OCI-LY1 (cell line): ENCODE results near the gene PLIN4.
A peak's percentile ranks its signal among the peaks of the same experiment; 100 is the strongest.

Experiments
- H2AFZ ChIP-seq: fragments of 200-600 bp; sonication (generic), shearing (Covaris generic); 2 replicates; pipeline ENCODE4 v1.6.0; 2014; ENCODE audit warnings: antibody characterized with exemption, mild to moderate bottlenecking, low read length
- H3F3A ChIP-seq: fragments of 200-600 bp; sonication (generic), shearing (Covaris generic); 2 replicates; pipeline ENCODE4 v1.6.0; 2014; ENCODE audit warnings: mild to moderate bottlenecking, antibody characterized with exemption, low read length, moderate library complexity; ENCODE audit not compliant: insufficient read depth
- H3K27ac ChIP-seq: fragments of 200-600 bp; sonication (generic); 2 replicates; pipeline ENCODE4 v1.5.1; 2014; ENCODE audit warnings: low read length, mixed run types, mild to moderate bottlenecking, low read depth; ENCODE audit not compliant: poor library complexity, severe bottlenecking
- H3K27me3 ChIP-seq: fragments of 200-600 bp; sonication (generic); 2 replicates; pipeline ENCODE4 v1.6.0; 2014; ENCODE audit warnings: antibody characterized with exemption, mild to moderate bottlenecking, low read length, moderate library complexity; ENCODE audit not compliant: insufficient read depth
- H3K36me3 ChIP-seq: fragments of 200-600 bp; sonication (generic); 2 replicates; pipeline ENCODE4 v1.6.1; 2014; ENCODE audit warnings: mild to moderate bottlenecking, antibody characterized with exemption, low read length, moderate library complexity, mixed read lengths; ENCODE audit not compliant: insufficient read depth
- H3K4me1 ChIP-seq: fragments of 200-600 bp; sonication (generic); 2 replicates; pipeline ENCODE4 v1.5.1; 2014; ENCODE audit warnings: mild to moderate bottlenecking, low read length, moderate library complexity; ENCODE audit not compliant: insufficient read depth, severe bottlenecking
- H3K4me2 ChIP-seq: fragments of 200-600 bp; sonication (generic), shearing (Covaris generic); 2 replicates; pipeline ENCODE4 v1.6.1; 2014; ENCODE audit warnings: low read length
- H3K4me3 ChIP-seq: fragments of 200-600 bp; sonication (generic); 2 replicates; pipeline ENCODE4 v1.5.1; 2014; ENCODE audit warnings: low read length, low read depth, mild to moderate bottlenecking, mixed read lengths; ENCODE audit not compliant: poor library complexity, severe bottlenecking
- H3K79me2 ChIP-seq: fragments of 200-600 bp; shearing (Covaris generic); 2 replicates; pipeline ENCODE4 v1.6.1; 2016; ENCODE audit warnings: mixed run types, low read length, mixed read lengths; ENCODE audit not compliant: insufficient read depth
- H3K9ac ChIP-seq: fragments of 200-600 bp; sonication (generic), shearing (Covaris generic); 2 replicates; pipeline ENCODE4 v1.6.1; 2014; ENCODE audit warnings: mild to moderate bottlenecking, low read length, mixed read lengths
- H3K9me2 ChIP-seq: fragments of 200-600 bp; sonication (generic), shearing (Covaris generic); 2 replicates; pipeline ENCODE4 v1.6.1; 2014; ENCODE audit warnings: low read depth, mild to moderate bottlenecking, low read length, mixed read lengths
- H3K9me3 ChIP-seq: fragments of 200-600 bp; shearing (Covaris generic); 2 replicates; pipeline ENCODE4 v1.6.1; 2014; ENCODE audit warnings: low read length, mixed read lengths
- H4K20me1 ChIP-seq: fragments of 200-600 bp; sonication (generic), shearing (Covaris generic); 2 replicates; pipeline ENCODE4 v1.6.0; 2016; ENCODE audit warnings: mild to moderate bottlenecking, low read length; ENCODE audit not compliant: insufficient read depth
- EZH2 ChIP-seq: fragments of 200-600 bp; sonication (generic), shearing (Covaris generic); IDR thresholded peaks from 2 replicates; pipeline ENCODE4 v1.8.0; 2017; ENCODE audit warnings: borderline replicate concordance, mixed run types, mild to moderate bottlenecking, antibody characterized with exemption, low read length, moderate library complexity, mixed read lengths
- TF ChIP-seq, protein P1 (sequence below): fragments of 200-600 bp; sonication (generic), shearing (Covaris generic); IDR thresholded peaks from 2 replicates; pipeline ENCODE4 v1.5.1; 2017; ENCODE audit warnings: mild to moderate bottlenecking, antibody characterized with exemption, low read length, moderate library complexity, mixed read lengths

The PLIN4 gene

DNA sequence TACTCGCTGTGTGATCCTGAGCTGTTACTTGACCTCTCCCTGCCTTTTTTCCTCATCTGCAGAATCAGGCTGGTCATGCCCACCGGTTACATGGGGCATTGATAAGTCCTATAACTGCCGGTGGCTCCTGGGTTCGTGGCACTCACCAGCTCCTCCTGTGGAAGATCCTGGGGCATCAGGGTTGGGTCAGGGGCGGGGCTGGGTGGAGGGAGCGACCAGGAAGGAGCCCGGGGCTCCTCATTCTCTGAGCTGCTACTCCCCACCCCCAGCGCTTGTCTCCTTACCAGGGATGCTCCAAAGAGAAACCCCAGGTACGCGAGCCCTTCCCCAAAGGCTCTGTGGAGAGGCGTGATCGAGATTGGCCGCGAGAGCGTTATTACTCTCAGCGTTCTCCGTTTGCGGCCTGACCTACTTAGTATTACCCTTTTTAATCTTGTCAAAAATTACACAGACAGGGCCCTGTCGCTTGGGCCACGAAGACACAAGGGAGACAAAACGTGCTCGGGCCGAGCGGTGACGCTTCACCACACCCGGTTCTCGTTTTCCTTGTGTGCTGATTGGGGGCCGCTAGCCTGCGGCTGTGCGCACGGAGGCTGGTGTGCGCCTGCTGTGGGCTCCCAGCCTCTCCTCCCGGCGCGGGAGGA lies 35.4 kb downstream of the PLIN4 start:
- Histone ChIP-seq H3F3A (no peaks in the 10 kb centered on the region), H3K27me3 (no peaks in the 10 kb centered on the region), H3K36me3 (peaks cover 32% of the 10 kb centered on the region), H3K27ac (no peak overlapping the region), H3K4me3 (no peak overlapping the region), H3K9me2 (no peaks in the 10 kb centered on the region), H3K4me1 (no peaks in the 10 kb centered on the region), H3K4me2 (no peak overlapping the region), H3K9ac (no peak overlapping the region), H3K9me3 (no peaks in the 10 kb centered on the region), H4K20me1 (no peaks in the 10 kb centered on the region), H3K79me2 (no peaks in the 10 kb centered on the region), H2AFZ (no peak overlapping the region)
- TF ChIP-seq, protein P1, sequence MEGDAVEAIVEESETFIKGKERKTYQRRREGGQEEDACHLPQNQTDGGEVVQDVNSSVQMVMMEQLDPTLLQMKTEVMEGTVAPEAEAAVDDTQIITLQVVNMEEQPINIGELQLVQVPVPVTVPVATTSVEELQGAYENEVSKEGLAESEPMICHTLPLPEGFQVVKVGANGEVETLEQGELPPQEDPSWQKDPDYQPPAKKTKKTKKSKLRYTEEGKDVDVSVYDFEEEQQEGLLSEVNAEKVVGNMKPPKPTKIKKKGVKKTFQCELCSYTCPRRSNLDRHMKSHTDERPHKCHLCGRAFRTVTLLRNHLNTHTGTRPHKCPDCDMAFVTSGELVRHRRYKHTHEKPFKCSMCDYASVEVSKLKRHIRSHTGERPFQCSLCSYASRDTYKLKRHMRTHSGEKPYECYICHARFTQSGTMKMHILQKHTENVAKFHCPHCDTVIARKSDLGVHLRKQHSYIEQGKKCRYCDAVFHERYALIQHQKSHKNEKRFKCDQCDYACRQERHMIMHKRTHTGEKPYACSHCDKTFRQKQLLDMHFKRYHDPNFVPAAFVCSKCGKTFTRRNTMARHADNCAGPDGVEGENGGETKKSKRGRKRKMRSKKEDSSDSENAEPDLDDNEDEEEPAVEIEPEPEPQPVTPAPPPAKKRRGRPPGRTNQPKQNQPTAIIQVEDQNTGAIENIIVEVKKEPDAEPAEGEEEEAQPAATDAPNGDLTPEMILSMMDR: no peak
- no peak for TF ChIP-seq EZH2

DNA sequence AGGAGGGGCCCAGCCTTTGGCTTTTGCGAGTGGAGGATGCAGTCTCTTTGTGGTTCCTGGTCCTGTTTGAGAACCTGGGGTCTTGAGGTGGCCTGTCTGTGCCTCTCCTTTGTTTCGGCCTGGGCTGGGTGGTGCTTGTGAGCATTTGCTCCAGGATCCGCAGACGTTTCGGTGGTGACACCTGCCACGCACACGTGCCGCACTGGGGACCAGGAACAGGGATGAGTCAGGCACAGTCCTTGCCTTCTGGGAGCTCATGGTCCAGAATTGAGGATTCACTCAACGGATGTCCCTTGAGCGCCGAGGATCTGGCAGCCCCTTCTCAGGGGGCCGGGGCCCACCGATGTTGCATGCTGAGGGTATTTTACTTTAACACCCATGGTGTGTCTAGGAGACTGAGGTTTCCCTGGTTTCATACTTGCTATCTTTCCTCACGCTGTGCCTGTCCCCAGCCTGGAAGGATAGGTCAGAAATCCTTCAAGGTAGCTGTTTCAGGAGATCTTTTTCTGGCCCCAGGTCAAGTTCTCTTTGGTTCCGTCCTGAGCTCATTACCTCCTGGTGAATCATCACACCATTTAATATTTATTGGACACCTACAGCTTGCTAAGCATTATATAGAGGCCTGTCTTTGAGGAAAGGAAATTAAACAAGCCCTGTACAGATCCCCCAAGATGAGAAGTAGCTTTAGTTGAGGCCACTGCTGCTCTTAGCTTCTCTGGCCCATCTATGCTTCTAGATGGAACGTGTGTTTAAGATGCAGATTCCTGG lies 41.1 kb downstream of the PLIN4 start:
- Histone ChIP-seq H3K27me3 (no peaks in the 10 kb centered on the region), H2AFZ (no peak overlapping the region), H3K36me3 (peaks cover 34% of the 10 kb centered on the region), H3K4me1 (peaks cover 24% of the 10 kb centered on the region), H3K9ac (no peak overlapping the region), H3F3A (no peaks in the 10 kb centered on the region), H3K4me3 (no peak overlapping the region), H3K79me2 (peaks cover 11% of the 10 kb centered on the region), H3K9me3 (no peaks in the 10 kb centered on the region), H4K20me1 (no peaks in the 10 kb centered on the region), H3K27ac (no peak overlapping the region), H3K9me2 (no peaks in the 10 kb centered on the region), H3K4me2 (no peak overlapping the region)
- no peak for TF ChIP-seq EZH2
- TF ChIP-seq, protein P1: no peak

DNA sequence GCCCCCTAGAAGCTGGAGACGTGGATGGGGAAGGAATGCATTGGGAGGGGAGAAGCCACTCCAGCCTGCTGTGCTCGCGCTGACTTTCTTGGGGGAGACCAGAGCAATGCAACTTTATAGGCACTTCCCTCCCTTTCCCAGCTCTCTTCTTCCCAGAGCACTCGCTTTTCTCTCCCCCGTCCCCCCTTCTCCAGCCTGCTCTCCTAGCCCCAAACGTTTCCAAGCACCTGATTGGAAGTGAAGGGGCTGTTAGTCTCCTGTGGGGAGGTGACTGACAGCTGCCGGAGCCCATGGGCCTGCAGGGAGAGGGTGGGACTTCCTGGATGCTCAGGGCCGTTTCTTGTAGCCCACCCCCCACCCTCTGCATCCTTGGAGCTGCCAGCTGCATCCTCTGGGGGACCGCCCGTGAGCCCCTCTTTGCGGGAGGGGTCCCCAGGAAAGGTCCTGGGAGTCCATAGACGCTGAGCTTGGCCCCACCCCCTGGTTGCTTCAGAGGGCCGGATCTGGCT lies 43.7 kb downstream of the PLIN4 start:
- Histone ChIP-seq H3K4me1 (peaks cover 35% of the 10 kb centered on the region), H3K9ac (peak overlapping the region; percentile 90), H3K27me3 (no peaks in the 10 kb centered on the region), H3K79me2 (peaks cover 11% of the 10 kb centered on the region), H3K4me2 (peak overlapping the region; percentile 73), H4K20me1 (no peaks in the 10 kb centered on the region), H3F3A (no peaks in the 10 kb centered on the region), H3K4me3 (peak overlapping the region; percentile 99), H2AFZ (no peak overlapping the region), H3K27ac (no peak overlapping the region), H3K36me3 (peaks cover 30% of the 10 kb centered on the region), H3K9me3 (no peaks in the 10 kb centered on the region), H3K9me2 (no peaks in the 10 kb centered on the region)
- TF ChIP-seq, protein P1: no peak
- TF ChIP-seq EZH2: no peak
